Endothelial cell (in vitro differentiated cells): ENCODE results near the gene RPRD1A. TPM values are rescaled to one million over a fixed set of nuclear protein-coding genes. Genes with fewer than 3 reads are reported as not detected.
A peak's percentile ranks its signal among the peaks of the same experiment; 100 is the strongest.
"Not testable (repeated sequence)": the region's sequence is repeated elsewhere in the genome, so short reads cannot be mapped to it uniquely, and the experiment has no call there.

Experiments
- DNase-seq: peaks from one replicate; pipeline ENCODE4 v3.0.0; 2021; ENCODE audit warnings: low spot score
- H3K27ac Mint-ChIP-seq: one replicate; pipeline ENCODE4 v1.8.0; 2021; ENCODE audit warnings: mixed read lengths, inconsistent platforms; ENCODE audit not compliant: unreplicated experiment
- H3K27me3 Mint-ChIP-seq: one replicate; pipeline ENCODE4 v1.8.0; 2021; ENCODE audit warnings: mild to moderate bottlenecking, moderate library complexity, mixed read lengths, inconsistent platforms; ENCODE audit not compliant: unreplicated experiment
- H3K36me3 Mint-ChIP-seq: one replicate; pipeline ENCODE4 v1.8.0; 2021; ENCODE audit warnings: mild to moderate bottlenecking, low read depth, mixed read lengths, inconsistent platforms; ENCODE audit not compliant: unreplicated experiment
- H3K4me1 Mint-ChIP-seq: one replicate; pipeline ENCODE4 v1.8.0; 2021; ENCODE audit warnings: mild to moderate bottlenecking, mixed read lengths, inconsistent platforms; ENCODE audit not compliant: unreplicated experiment
- H3K4me3 Mint-ChIP-seq: one replicate; pipeline ENCODE4 v1.8.0; 2021; ENCODE audit warnings: mild to moderate bottlenecking, mixed read lengths, inconsistent platforms; ENCODE audit not compliant: unreplicated experiment
- H3K9me3 Mint-ChIP-seq: one replicate; pipeline ENCODE4 v1.8.0; 2021; ENCODE audit warnings: mixed read lengths, inconsistent platforms; ENCODE audit not compliant: unreplicated experiment
- long read RNA-seq: library from polyadenylated mRNA; unstranded; transcript quantifications from one replicate; pipeline ENCODE4 v2.0.0, GENCODE V29; 2020; ENCODE audit not compliant: unreplicated experiment
- total RNA-seq: library from RNA; stranded (reverse); fragmentation: NEBNext Ultra II Directional; extraction: Animal tissue kit (Norgen Biotek cat#: 25700); gene quantifications from one replicate; pipeline ENCODE4 v1.2.1, GENCODE V29; 2021; ENCODE audit not compliant: unreplicated experiment
- TF ChIP-seq, protein P1 (sequence below): fragments of 200-600 bp; sonication (generic); IDR thresholded peaks from one replicate; pipeline ENCODE4 v1.5.0; 2021; ENCODE audit warnings: antibody characterized with exemption; ENCODE audit not compliant: unreplicated experiment

RPRD1A gene, protein sequence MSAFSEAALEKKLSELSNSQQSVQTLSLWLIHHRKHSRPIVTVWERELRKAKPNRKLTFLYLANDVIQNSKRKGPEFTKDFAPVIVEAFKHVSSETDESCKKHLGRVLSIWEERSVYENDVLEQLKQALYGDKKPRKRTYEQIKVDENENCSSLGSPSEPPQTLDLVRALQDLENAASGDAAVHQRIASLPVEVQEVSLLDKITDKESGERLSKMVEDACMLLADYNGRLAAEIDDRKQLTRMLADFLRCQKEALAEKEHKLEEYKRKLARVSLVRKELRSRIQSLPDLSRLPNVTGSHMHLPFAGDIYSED
- 58.4 TPM for total RNA-seq
- long read RNA-seq, full-length matches to known transcripts, result 4 of 7 reads
- long read RNA-seq, partial matches to known transcripts, result 2 of 7 reads
- long read RNA-seq, other reads (novel, unspliced or antisense), result 1 of 7 reads

DNA sequence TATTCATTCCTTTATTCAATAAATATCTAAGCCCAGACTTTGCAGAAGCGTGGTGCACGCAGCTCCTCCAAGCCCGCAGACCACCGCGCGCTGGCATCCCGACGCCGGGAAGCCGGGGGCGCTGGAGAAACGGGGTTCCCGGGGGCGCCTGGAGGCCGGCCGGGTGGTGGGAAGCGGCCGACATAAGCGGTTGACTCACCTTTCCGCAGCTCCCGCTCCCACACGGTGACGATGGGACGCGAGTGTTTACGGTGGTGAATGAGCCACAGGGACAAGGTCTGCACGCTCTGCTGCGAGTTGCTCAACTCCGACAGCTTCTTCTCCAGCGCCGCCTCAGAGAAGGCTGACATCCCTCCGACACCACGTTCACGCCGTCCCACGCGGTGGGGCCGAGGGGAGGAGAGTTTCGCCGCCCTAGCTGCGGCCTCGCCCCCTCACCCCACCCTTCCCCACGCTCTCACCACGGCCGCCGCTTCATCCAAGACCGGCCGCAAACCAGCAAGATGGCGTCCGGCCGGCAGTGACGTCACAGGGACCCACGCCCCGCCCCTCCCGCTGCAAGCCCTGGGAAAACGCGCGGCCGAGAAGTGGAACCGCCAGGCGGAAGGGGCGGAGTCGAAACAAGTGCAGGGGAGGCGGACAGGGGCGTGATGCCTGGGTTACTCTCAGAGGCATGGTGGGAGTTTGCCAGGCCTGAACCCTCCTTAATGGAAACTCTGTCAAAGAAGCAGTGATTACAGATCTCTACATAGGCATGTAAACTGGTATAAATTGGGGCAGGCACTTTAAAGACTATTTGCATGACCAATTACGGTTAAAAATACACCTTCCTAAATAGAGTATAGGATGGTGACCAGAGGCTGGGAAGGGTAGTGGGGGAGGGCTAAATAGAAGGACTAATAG lies at the start of gene RPRD1A:
RPRD1A (minus strand) TSS at position 505 of the 903 bp plus-strand sequence; CDS start at position 350, 155 bp downstream.
- peak; percentile 98 for DNase-seq
- Mint-ChIP-seq H3K36me3 (peaks cover 9% of the 10 kb centered on the region), H3K9me3 (no peaks in the 10 kb centered on the region), H3K27ac (peak within 1 kb of the TSS; percentile 92), H3K4me3 (peak within 1 kb of the TSS; percentile 98), H3K4me1 (peaks cover 21% of the 10 kb centered on the region), H3K27me3 (peaks cover 2% of the 10 kb centered on the region)
- TF ChIP-seq, protein P1, sequence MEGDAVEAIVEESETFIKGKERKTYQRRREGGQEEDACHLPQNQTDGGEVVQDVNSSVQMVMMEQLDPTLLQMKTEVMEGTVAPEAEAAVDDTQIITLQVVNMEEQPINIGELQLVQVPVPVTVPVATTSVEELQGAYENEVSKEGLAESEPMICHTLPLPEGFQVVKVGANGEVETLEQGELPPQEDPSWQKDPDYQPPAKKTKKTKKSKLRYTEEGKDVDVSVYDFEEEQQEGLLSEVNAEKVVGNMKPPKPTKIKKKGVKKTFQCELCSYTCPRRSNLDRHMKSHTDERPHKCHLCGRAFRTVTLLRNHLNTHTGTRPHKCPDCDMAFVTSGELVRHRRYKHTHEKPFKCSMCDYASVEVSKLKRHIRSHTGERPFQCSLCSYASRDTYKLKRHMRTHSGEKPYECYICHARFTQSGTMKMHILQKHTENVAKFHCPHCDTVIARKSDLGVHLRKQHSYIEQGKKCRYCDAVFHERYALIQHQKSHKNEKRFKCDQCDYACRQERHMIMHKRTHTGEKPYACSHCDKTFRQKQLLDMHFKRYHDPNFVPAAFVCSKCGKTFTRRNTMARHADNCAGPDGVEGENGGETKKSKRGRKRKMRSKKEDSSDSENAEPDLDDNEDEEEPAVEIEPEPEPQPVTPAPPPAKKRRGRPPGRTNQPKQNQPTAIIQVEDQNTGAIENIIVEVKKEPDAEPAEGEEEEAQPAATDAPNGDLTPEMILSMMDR, result no peak

DNA sequence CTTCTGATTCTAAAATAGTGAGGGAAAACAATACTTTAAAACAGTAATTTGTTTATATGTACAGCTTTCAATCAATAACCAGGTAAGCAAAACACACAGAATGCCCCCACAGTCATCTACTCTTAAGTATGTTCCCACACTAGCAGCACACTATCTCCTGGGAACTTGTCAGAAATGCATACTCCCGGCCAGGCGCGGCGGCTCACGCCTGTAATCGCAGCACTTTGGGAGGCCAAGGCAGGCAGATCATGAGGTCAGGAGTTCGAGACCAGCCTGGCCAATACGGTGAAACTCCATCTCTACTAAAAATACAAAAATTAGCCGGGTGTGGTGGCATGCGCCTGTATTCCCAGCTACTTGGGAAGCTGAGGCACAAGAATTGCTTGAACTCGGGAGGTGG lies 49.4 kb upstream of the RPRD1A start:
- not testable (repeated sequence) for H3K4me3 Mint-ChIP-seq, DNase-seq, H3K9me3 Mint-ChIP-seq, H3K27ac Mint-ChIP-seq, H3K27me3 Mint-ChIP-seq, H3K4me1 Mint-ChIP-seq
- H3K36me3 Mint-ChIP-seq, result peaks cover 35% of the 10 kb centered on the region

DNA sequence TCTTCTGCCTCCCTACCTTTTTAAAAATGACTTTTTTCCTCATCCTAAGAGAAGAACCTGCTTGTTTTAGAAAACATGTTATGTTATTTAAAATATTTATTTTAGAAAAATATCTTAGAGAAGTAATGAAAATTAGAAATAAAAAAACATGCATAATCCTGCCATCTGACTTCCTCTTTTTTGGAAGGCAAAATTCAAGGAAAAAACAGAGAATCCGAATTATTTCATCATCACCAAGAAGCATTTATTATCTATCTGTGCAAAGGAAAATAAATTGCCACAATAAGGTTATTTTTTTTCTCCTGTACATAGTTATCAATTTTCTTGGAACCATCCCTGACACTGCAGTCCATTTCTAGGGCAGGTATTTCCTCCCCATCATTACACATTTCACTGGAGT lies 47.4 kb upstream of the RPRD1A start:
- no peaks in the 10 kb centered on the region for H3K9me3 Mint-ChIP-seq
- no peak overlapping the region for H3K4me3 Mint-ChIP-seq
- TF ChIP-seq, protein P1, result no peak
- H3K36me3 Mint-ChIP-seq, result peaks cover 46% of the 10 kb centered on the region
- no peak for DNase-seq
- no peak overlapping the region for H3K27ac Mint-ChIP-seq
- peaks cover 2% of the 10 kb centered on the region for H3K27me3 Mint-ChIP-seq
- H3K4me1 Mint-ChIP-seq, result no peaks in the 10 kb centered on the region

DNA sequence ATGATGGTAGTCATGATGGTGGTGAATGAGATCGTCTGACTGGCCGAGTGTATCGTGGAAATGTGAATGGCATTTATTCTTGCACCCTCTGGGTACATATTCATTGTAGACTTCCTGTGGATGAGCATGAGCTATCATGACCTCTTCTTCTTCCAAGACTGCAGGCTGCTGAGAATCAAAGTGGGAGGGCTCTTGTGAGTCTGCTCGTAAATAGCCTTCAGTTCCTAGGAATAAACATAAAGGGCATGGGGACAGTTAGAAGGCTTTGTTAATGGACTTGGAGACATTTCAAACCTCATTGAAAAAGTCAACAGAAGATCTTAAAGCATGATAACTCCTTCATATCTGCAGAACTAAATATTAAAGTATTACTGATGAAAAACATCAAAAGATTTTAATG lies 46.9 kb upstream of the RPRD1A start:
- no peaks in the 10 kb centered on the region for H3K4me1 Mint-ChIP-seq
- no peak for DNase-seq
- no peaks in the 10 kb centered on the region for H3K9me3 Mint-ChIP-seq
- peaks cover 46% of the 10 kb centered on the region for H3K36me3 Mint-ChIP-seq
- H3K27me3 Mint-ChIP-seq, result peaks cover 2% of the 10 kb centered on the region
- no peak overlapping the region for H3K27ac Mint-ChIP-seq
- TF ChIP-seq, protein P1, result no peak
- H3K4me3 Mint-ChIP-seq, result peak overlapping the region; percentile 4

GRCh38 chr18:36112302-36112701 lies 44.9 kb upstream of the RPRD1A start:
- Mint-ChIP-seq H3K9me3 (no peaks in the 10 kb centered on the region), H3K4me1 (no peaks in the 10 kb centered on the region), H3K27ac (no peak overlapping the region), H3K4me3 (no peak overlapping the region), H3K36me3 (peaks cover 37% of the 10 kb centered on the region), H3K27me3 (peaks cover 4% of the 10 kb centered on the region)
- no peak for DNase-seq
- TF ChIP-seq, protein P1, result no peak
